HL-60 (cell line): ENCODE data around the gene CNBP.

Experiments used
- DNase-seq, 2 experiments: peaks; one replicate each; pipeline ENCODE4 v3.0.0-alpha.2; 2010 to 2020; ENCODE audit warnings: low read depth in 1 of 2, low spot score in 1 of 2
- H3K27ac ChIP-seq: fragments of 250-450 bp; sonication (Bioruptor Pico); replicated peaks from 2 replicates; pipeline ENCODE4 v1.5.1; 2020; ENCODE audit warnings: mild to moderate bottlenecking, moderate library complexity
- H3K27me3 ChIP-seq: fragments of 250-450 bp; sonication (Bioruptor Pico); 2 replicates; pipeline ENCODE4 v1.5.1; 2021; ENCODE audit warnings: mild to moderate bottlenecking, moderate library complexity; ENCODE audit not compliant: insufficient read depth, poor library complexity, severe bottlenecking
- H3K4me3 ChIP-seq: replicated peaks from 2 replicates; pipeline ENCODE4 v1.5.1; 2011; ENCODE audit warnings: mild to moderate bottlenecking, control low read depth, low read length; ENCODE audit not compliant: insufficient read depth
- CTCF ChIP-seq: IDR thresholded peaks from one replicate; pipeline ENCODE4 v1.5.1; 2011; ENCODE audit warnings: low read length, control low read depth, inconsistent platforms; ENCODE audit not compliant: insufficient read depth
- GABPA ChIP-seq: IDR thresholded peaks from 2 replicates; pipeline ENCODE4 v1.6.1; 2012; ENCODE audit warnings: low read depth
- POLR2AphosphoS5 ChIP-seq: IDR thresholded peaks from 2 replicates; pipeline ENCODE4 v1.6.1; 2012; ENCODE audit warnings: low read depth
- REST ChIP-seq: IDR thresholded peaks from 2 replicates; pipeline ENCODE4 v1.6.1; 2012; ENCODE audit warnings: low read depth; ENCODE audit not compliant: insufficient replicate concordance
- SPI1 ChIP-seq: IDR thresholded peaks from 2 replicates; pipeline ENCODE4 v1.6.1; 2012; ENCODE audit warnings: low read depth, mild to moderate bottlenecking, borderline replicate concordance

CNBP gene

GRCh38 chr3:129122412-129123011, 61.2 kb downstream of the CNBP start:
- H3K27ac ChIP-seq: no peak overlapping the region
- H3K4me3 ChIP-seq: no peak overlapping the region
- no peak for TF ChIP-seq SPI1
- no peak for TF ChIP-seq GABPA
- TF ChIP-seq POLR2AphosphoS5: no peak
- no peak for TF ChIP-seq CTCF
- TF ChIP-seq REST: no peak
- no peaks in the 10 kb centered on the region for H3K27me3 ChIP-seq
- DNase-seq: no peak

- TF ChIP-seq SPI1 (no peak), CTCF (no peak), REST (no peak), POLR2AphosphoS5 (no peak), GABPA (no peak)
- Histone ChIP-seq H3K27me3 (no peaks in the 10 kb centered on the region), H3K4me3 (peak within 1 kb of the TSS; percentile 66), H3K27ac (peak within 1 kb of the TSS; percentile 87)
- DNase-seq: peak; percentile 49 to 55
Measured at GRCh38 chr3:129121792-129122411, 61.8 kb downstream of the CNBP start, which contains the start of gene RAB43. RAB43 (minus strand) TSS chr3:129121804; CDS start chr3:129121489, 315 bp downstream.

- DNase-seq: peak in 1 of 2 experiments; percentile 39
- TF ChIP-seq REST (no peak), SPI1 (peak; percentile 80), POLR2AphosphoS5 (no peak)
- peak overlapping the region; percentile 66 for H3K4me3 ChIP-seq
- no peaks in the 10 kb centered on the region for H3K27me3 ChIP-seq
- H3K27ac ChIP-seq: peak overlapping the region; percentile 87
Measured at GRCh38 chr3:129121016-129121791, 62.5 kb downstream of the CNBP start.
